OCI-LY7 (cell line): ENCODE results near the gene MTFMT. TPM values are rescaled to one million over a fixed set of nuclear protein-coding genes. Genes with fewer than 3 reads are reported as not detected.

Source experiments
- BruUV-seq: library from RNA; stranded (reverse); fragments of 400-500 nt; replicated peaks from 2 replicates; lab custom pipeline; 2021; lab: Mats Ljungman, UMichigan
- CTCF ChIA-PET: fragments of 300-600 bp; sonication (Branson Sonifier 250); formaldehyde crosslinking; loops from one replicate; lab custom pipeline; 2022; ENCODE audit warnings: antibody characterized with exemption; ENCODE audit not compliant: unreplicated experiment; lab: Charles Lee
- POLR2A ChIA-PET: fragments of 300-600 bp; sonication (Branson Sonifier 250); formaldehyde crosslinking; loops from one replicate; lab custom pipeline; 2022; ENCODE audit warnings: antibody characterized with exemption; lab: Charles Lee
- DNase-seq: peaks from one replicate; pipeline ENCODE4 v3.0.0-alpha.2; 2015; ENCODE audit warnings: low spot score
- H2AFZ ChIP-seq: fragments of 200-600 bp; sonication (generic), shearing (Covaris generic); 2 replicates; pipeline ENCODE4 v1.6.1; 2014; ENCODE audit warnings: mild to moderate bottlenecking, antibody characterized with exemption, low read length, moderate library complexity
- H3K27ac ChIP-seq: fragments of 200-600 bp; sonication (generic); 2 replicates; pipeline ENCODE4 v1.5.1; 2014; ENCODE audit warnings: mixed run types, low read depth, mild to moderate bottlenecking, moderate library complexity, low read length, inconsistent platforms; ENCODE audit not compliant: poor library complexity, severe bottlenecking
- H3K36me3 ChIP-seq: fragments of 200-600 bp; sonication (generic); 2 replicates; pipeline ENCODE4 v1.6.1; 2014; ENCODE audit warnings: mild to moderate bottlenecking, antibody characterized with exemption, low read length, moderate library complexity, mixed read lengths; ENCODE audit not compliant: insufficient read depth
- H3K4me1 ChIP-seq: fragments of 200-600 bp; sonication (generic); 2 replicates; pipeline ENCODE4 v1.5.1; 2014; ENCODE audit warnings: mild to moderate bottlenecking, low read length; ENCODE audit not compliant: insufficient read depth, poor library complexity, severe bottlenecking
- H3K4me2 ChIP-seq: fragments of 200-600 bp; sonication (generic); 2 replicates; pipeline ENCODE4 v1.6.1; 2014; ENCODE audit warnings: mild to moderate bottlenecking, low read length
- H3K4me3 ChIP-seq: fragments of 200-600 bp; sonication (generic); 2 replicates; pipeline ENCODE4 v1.5.1; 2014; ENCODE audit warnings: mild to moderate bottlenecking, low read depth, low read length; ENCODE audit not compliant: poor library complexity, severe bottlenecking
- H3K79me2 ChIP-seq: fragments of 200-600 bp; sonication (generic); 2 replicates; pipeline ENCODE4 v1.6.1; 2016; ENCODE audit warnings: low read depth, mild to moderate bottlenecking, low read length, moderate library complexity, mixed read lengths; ENCODE audit not compliant: insufficient read depth
- H3K9me2 ChIP-seq: fragments of 200-600 bp; sonication (generic); 2 replicates; pipeline ENCODE4 v1.6.1; 2016; ENCODE audit warnings: mild to moderate bottlenecking, low read length, mixed read lengths; ENCODE audit not compliant: insufficient read depth
- H3K9me3 ChIP-seq: fragments of 200-600 bp; sonication (generic); 2 replicates; pipeline ENCODE4 v1.6.1; 2014; ENCODE audit warnings: mild to moderate bottlenecking, mixed run types, low read length, mixed read lengths
- H4K20me1 ChIP-seq: fragments of 200-600 bp; sonication (generic); 2 replicates; pipeline ENCODE4 v1.6.1; 2014; ENCODE audit warnings: mild to moderate bottlenecking, antibody characterized with exemption, low read length, moderate library complexity, mixed read lengths; ENCODE audit not compliant: insufficient read depth
- EZH2phosphoT487 ChIP-seq: fragments of 200-600 bp; sonication (generic); IDR thresholded peaks from 2 replicates; pipeline ENCODE4 v1.6.1; 2018; ENCODE audit warnings: low read depth, borderline replicate concordance, mild to moderate bottlenecking, mixed run types, antibody characterized with exemption, low read length, moderate library complexity, mixed read lengths
- intact Hi-C: fragments of 100-400 bp; cut with micrococcal nuclease; formaldehyde crosslinking; loops from one replicate; pipeline ENCODE4 v1.10.0; 2022; ENCODE audit not compliant: unreplicated experiment
- total RNA-seq, 2 experiments: library from RNA; depleted of rRNA in 1 of 2; stranded (reverse); fragments of >200 nt in 1 of 2; shearing (Covaris generic) in 1 of 2; gene quantifications; 2 replicates each; pipeline ENCODE4 v1.2.3, GENCODE V29; 2014 to 2022
- TF ChIP-seq, protein P1 (sequence below): fragments of 200-600 bp; sonication (generic); conservative IDR thresholded peaks from 2 replicates; pipeline ENCODE4 v1.5.1; 2014; ENCODE audit warnings: mild to moderate bottlenecking, antibody characterized with exemption, low read length, moderate library complexity, mixed read lengths

MTFMT gene
- total RNA-seq, 2 experiments from 2014 or later, result 9.7 to 19.0 TPM

DNA sequence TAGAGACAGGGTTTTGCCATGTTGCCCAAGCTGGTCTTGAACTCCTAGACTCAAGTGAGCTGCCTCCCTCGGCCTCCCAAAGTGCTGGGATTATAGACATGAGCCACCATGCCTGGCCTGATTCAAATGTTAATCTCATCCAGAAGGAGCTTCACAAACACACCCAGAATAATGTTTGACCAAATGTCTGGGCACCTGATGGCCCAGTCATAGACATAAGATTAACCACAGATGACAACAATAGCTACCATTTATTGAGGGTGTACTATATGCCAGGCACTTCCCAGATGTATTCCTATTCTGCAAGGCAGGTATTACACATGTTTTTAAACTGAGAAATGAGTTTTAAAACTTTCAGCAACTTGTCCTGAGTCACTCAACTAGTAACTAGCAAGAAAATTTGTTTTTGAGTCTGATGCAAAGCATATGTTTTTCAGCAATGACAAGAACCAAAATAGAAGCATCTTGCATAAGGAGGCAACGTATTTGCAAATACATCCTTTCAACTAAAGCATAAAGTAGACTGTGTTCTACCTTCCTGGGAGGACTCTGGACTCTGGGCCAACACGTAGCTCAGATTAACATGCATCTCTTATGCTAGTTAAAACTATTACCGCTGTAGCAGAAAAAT lies 31.6 kb downstream of the MTFMT start:
- intact Hi-C loops, result no loop called here
- no TSS peak for BruUV-seq
- no peak overlapping the region for H2AFZ ChIP-seq
- H3K4me2 ChIP-seq, result no peak overlapping the region
- no peak overlapping the region for H3K4me3 ChIP-seq
- no peaks in the 10 kb centered on the region for H4K20me1 ChIP-seq
- no peak for DNase-seq
- TF ChIP-seq, protein P1, sequence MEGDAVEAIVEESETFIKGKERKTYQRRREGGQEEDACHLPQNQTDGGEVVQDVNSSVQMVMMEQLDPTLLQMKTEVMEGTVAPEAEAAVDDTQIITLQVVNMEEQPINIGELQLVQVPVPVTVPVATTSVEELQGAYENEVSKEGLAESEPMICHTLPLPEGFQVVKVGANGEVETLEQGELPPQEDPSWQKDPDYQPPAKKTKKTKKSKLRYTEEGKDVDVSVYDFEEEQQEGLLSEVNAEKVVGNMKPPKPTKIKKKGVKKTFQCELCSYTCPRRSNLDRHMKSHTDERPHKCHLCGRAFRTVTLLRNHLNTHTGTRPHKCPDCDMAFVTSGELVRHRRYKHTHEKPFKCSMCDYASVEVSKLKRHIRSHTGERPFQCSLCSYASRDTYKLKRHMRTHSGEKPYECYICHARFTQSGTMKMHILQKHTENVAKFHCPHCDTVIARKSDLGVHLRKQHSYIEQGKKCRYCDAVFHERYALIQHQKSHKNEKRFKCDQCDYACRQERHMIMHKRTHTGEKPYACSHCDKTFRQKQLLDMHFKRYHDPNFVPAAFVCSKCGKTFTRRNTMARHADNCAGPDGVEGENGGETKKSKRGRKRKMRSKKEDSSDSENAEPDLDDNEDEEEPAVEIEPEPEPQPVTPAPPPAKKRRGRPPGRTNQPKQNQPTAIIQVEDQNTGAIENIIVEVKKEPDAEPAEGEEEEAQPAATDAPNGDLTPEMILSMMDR, result no peak
- no peak for TF ChIP-seq EZH2phosphoT487
- peaks cover 7% of the 10 kb centered on the region for H3K36me3 ChIP-seq
- POLR2A ChIA-PET, result interaction anchor here (0.8 to 2.6 kb wide), 2 partner anchors 11 to 151 kb away, joined by 3 to 7 read pairs; no protein-coding TSS in a partner anchor
- no peaks in the 10 kb centered on the region for H3K9me2 ChIP-seq
- CTCF ChIA-PET, result no interaction called here
- no peak overlapping the region for H3K27ac ChIP-seq
- H3K79me2 ChIP-seq, result no peaks in the 10 kb centered on the region
- no peaks in the 10 kb centered on the region for H3K9me3 ChIP-seq
- no peaks in the 10 kb centered on the region for H3K4me1 ChIP-seq

DNA sequence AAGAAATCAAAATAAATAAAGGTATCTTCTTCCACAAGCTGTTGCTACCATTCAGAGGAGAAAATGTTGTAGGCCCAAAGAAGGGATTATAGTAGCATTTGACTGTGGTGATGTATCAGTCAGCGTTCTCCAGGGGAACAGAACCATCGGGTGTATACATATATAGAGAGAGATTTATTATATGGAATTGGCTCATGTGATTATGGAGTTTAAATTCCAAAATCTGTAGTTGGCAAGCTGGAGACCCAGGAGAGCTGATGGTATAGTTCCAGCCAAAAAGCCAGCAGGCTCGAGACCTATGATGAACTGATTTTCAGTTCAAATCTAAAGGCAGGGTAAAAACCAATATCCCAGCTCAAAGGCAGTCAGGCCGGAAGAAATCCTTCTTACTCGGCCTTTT lies 32.4 kb downstream of the MTFMT start:
- no peak overlapping the region for H2AFZ ChIP-seq
- ChIA-PET POLR2A (interaction anchor here (0.5 to 2.6 kb wide), 4 partner anchors 12 to 152 kb away, joined by 3 to 7 read pairs (median 5); no protein-coding TSS in a partner anchor), CTCF (no interaction called here)
- no peaks in the 10 kb centered on the region for H3K79me2 ChIP-seq
- DNase-seq, result no peak
- H3K27ac ChIP-seq, result no peak overlapping the region
- BruUV-seq, result no TSS peak
- no peaks in the 10 kb centered on the region for H3K9me2 ChIP-seq
- no peaks in the 10 kb centered on the region for H4K20me1 ChIP-seq
- no peaks in the 10 kb centered on the region for H3K4me1 ChIP-seq
- no peak overlapping the region for H3K4me3 ChIP-seq
- TF ChIP-seq, protein P1, result no peak
- TF ChIP-seq EZH2phosphoT487, result no peak
- H3K4me2 ChIP-seq, result no peak overlapping the region
- H3K36me3 ChIP-seq, result no peaks in the 10 kb centered on the region; the same call in 1 of the 2 replicates
- intact Hi-C loops, result no loop called here
- no peaks in the 10 kb centered on the region for H3K9me3 ChIP-seq

DNA sequence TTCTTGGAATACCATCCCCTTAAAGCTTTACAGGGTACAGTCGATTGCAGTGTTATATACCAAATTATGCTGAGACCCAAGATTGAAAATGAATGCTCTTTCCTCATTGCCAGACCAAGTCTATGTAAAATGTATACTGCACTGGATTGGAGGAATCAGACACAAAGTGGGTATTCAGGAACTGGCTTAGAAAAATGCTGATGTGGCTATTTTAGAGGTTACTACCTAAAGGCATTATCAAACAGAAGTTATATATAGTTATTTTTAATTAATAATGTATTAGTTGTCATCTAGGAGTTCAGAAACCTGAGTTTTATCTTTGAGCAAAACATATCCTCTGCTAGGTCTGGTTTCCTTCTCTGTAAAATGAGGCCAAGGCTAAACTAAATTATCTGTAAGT lies 36.1 kb downstream of the MTFMT start:
- peaks cover 15% of the 10 kb centered on the region for H3K4me1 ChIP-seq
- ChIA-PET CTCF (no interaction called here), POLR2A (interaction anchor here (0.6 kb wide), 1 partner anchor 25 kb away, joined by 5 read pairs; no protein-coding TSS in a partner anchor)
- no peak overlapping the region for H2AFZ ChIP-seq
- intact Hi-C loops, result no loop called here
- TF ChIP-seq, protein P1, result no peak
- no peak for TF ChIP-seq EZH2phosphoT487
- H3K9me2 ChIP-seq, result no peaks in the 10 kb centered on the region
- H3K4me2 ChIP-seq, result no peak overlapping the region
- no TSS peak for BruUV-seq
- no peaks in the 10 kb centered on the region for H3K36me3 ChIP-seq
- H4K20me1 ChIP-seq, result no peaks in the 10 kb centered on the region
- no peaks in the 10 kb centered on the region for H3K9me3 ChIP-seq
- H3K27ac ChIP-seq, result no peak overlapping the region
- peaks cover 12% of the 10 kb centered on the region; the same call in 1 of the 2 replicates for H3K79me2 ChIP-seq
- no peak for DNase-seq
- no peak overlapping the region for H3K4me3 ChIP-seq
